NCI-H345 (cell line): ENCODE data around the gene SEC63.
A peak's percentile ranks its signal among the peaks of the same experiment; 100 is the strongest.
"Not testable (repeated sequence)": the region's sequence is repeated elsewhere in the genome, so short reads cannot be mapped to it uniquely, and the experiment has no call there.

ENCODE experiments used
- DNase-seq: peaks from one replicate; lab custom pipeline; 2025; lab: John Stamatoyannopoulos, UW

The SEC63 gene

DNA sequence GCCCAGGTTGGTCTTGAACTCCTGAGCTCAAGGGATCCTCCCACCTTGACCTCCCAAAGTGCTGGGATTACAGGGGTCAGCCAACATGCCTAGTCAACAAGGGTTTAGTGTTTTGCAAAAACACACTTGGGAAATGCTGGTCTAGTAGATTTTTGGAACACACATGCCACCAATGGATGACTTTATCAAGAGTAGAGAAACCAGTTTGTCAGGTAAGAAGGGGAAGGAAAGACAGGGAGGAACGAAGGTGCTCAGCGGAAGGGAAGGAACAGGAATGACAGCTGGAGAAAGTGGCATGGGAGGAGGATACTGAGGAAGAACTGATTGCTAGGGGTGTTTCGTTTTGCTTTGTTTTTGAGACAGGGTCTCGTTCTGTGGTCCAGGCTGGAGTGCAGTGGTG lies 15.6 kb upstream of the SEC63 start:
- no peak for DNase-seq

- no peak for DNase-seq
Observed at GRCh38 chr6:107972413-107973096, 14.5 kb upstream of the SEC63 start.

DNA sequence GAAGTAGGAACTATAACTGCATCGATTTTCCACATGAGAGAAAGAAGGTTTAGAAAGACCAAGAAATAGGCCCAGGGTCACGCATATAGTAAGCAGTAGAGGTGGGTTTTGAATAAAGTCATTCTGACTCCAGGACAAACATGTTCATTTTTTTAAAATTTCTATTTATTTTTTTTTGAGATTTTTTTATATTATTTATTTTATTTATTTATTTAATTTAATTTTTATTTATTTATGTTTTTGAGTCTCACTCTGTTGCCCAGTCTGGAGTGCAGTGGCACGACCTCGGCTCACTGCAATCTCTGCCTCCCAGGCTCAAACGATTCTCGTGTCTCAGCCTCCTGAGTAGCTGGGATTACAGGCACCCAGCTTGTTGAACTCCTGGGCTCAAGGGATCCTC lies 13.2 kb upstream of the SEC63 start:
- DNase-seq, result no peak

- no peak for DNase-seq
Observed at GRCh38 chr6:107970255-107970654, 12.2 kb upstream of the SEC63 start.

- DNase-seq, result no peak
Observed at GRCh38 chr6:107968081-107968480, 10.1 kb upstream of the SEC63 start.

GRCh38 chr6:107965746-107966145 lies 7.7 kb upstream of the SEC63 start:
- DNase-seq, result no peak

DNA sequence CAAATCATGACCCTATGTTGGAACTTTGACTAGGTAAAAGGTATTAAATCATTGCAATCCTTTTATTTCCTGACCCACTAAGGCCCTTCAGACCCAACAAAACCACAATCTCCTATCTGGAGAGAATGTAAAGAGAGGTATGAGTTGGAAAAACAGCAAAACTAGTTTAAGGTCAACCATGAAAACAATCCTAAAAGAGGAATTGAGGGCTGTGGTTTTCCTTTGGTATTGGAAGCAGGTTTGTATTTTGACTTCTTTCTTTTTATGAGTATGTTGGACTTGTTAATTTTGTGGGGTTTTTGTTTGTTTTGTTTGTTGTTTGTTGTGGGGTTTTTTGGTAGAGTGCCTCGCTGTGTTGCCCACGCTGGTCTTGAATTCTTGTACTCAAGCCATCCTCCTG lies 4.7 kb upstream of the SEC63 start:
- no peak for DNase-seq

- no peak for DNase-seq
Observed at GRCh38 chr6:107959392-107959791, 1.4 kb upstream of the SEC63 start.

DNA sequence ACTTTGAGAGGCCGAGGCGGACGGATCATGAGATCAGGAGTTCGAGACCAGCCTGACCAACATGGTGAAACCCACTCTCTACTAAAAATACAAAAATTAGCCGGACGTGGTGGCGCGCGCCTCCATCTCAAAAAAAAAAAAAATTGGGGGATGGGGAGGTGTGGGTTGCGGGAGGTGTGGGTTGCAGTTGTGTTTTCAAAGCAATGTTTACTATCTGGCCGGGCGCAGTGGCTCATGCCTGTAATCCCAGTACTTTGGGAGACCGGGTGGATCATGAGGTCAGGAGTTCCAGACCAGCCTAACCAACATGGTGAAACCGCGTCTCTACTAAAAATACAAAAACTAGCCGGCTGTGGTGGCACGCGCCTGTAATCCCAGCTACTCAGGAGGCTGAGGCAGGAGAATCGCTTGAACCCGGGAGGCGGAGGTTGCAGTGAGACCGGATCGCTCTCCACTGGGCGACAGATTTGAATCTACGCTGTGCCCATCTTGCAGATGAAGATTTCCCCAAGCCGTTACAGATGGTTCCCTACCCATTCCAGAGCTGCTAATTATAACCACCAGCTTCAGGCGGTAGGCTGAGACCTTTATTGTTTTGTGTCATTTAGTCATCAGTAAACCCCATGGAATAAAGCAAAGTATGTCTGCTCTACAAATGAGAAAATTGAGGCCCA lies 818 bp upstream of the SEC63 start:
- DNase-seq, result not testable (repeated sequence)

- DNase-seq, result peak; percentile 32
Observed at GRCh38 chr6:107957308-107957908, 600 bp downstream of the SEC63 start.

DNA sequence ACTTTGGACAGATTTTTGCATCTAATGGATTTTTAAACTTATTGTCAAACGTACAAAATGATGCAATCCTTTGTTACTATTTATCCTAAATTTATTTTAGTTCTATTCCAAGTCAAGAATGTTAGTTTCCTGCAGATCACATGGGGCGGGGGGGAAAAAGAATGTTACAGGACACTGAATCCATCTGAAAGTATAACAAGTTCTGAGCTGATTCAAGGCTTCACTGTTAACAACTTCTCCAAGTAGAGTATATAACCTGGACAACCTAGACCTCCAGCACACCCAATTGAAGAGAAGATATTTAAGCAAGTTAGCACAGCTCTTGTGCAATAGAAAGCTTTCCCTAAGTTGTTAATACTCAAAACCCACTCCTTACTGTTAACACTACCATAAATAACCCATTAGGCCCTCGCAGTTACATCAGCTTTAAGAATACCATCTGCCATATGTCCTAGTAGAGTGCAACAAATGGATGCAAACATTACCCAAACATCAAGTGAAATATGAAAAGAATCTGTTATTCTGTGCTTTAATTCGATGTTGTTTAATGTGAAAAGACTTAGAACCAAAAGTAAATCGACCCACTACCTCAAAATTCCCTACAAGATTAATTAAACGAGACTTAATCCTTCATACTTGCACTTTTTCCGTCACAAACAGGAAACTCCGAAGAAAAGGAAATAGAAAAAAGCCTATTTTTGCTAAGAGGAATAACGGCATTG lies 1.3 kb downstream of the SEC63 start:
- DNase-seq, result no peak

GRCh38 chr6:107956181-107956580 lies 1.8 kb downstream of the SEC63 start:
- DNase-seq, result no peak

- DNase-seq, result not testable (repeated sequence)
Observed at GRCh38 chr6:107953858-107954414, 4.1 kb downstream of the SEC63 start.

GRCh38 chr6:107943626-107944439 lies 14.2 kb downstream of the SEC63 start:
- no peak for DNase-seq

DNA sequence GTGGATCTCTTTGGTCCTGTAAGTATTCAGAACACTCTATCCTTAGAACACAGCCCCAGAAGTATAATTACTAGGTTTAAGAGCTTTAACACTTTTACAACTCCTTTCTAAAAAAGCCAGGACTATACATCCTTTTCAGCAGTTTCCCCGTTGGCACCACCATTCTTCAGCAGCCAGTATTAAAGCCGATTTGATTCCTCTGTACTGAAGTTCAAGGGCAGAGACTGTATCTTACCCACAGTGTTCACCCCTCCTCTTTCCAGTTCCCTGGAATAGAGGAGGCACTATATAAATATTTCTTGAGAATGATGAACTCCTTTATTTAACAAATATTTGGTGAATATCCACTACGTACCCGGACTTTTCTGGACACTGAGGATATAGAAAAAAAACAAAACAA lies 15.9 kb downstream of the SEC63 start:
- no peak for DNase-seq

GRCh38 chr6:107941627-107942026 lies 16.4 kb downstream of the SEC63 start:
- DNase-seq, result no peak

DNA sequence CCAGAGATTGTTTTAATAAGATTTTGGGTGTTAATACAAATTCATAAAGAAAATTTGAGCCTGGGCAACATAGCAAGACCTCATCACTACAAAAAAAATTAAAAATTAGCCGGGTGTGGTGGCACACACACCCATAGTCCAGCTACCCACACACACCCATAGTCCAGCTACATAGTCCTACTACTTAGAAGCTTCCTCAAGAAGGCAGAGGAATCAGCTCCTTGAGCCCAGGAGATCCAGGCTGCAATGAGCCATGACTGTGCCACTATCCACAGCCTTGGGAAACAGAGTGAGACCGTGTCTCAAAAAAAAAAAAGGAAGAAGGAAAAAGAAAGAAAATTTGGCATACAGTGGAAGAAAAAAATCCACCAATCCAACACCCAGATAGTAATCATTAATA lies 16.8 kb downstream of the SEC63 start:
- no peak for DNase-seq

DNA sequence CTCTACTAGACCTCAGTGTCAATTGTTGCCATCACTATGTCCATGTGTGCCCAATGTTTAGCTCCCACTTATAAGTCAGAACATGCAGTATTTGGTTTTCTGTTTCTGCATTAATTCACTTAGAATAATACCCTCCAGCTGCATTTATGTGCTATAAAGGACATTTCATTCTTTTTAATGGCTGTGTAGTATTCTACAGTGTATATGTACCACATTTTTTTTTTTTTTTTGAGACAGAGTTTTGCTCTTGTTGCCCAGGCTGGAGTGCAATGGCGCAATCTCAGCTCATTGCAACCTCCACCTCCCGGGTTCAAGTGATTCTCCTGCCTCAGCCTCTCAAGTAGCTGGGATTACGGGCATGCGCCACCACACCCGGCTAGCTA lies 21.1 kb downstream of the SEC63 start:
- DNase-seq, result not testable (repeated sequence)

DNA sequence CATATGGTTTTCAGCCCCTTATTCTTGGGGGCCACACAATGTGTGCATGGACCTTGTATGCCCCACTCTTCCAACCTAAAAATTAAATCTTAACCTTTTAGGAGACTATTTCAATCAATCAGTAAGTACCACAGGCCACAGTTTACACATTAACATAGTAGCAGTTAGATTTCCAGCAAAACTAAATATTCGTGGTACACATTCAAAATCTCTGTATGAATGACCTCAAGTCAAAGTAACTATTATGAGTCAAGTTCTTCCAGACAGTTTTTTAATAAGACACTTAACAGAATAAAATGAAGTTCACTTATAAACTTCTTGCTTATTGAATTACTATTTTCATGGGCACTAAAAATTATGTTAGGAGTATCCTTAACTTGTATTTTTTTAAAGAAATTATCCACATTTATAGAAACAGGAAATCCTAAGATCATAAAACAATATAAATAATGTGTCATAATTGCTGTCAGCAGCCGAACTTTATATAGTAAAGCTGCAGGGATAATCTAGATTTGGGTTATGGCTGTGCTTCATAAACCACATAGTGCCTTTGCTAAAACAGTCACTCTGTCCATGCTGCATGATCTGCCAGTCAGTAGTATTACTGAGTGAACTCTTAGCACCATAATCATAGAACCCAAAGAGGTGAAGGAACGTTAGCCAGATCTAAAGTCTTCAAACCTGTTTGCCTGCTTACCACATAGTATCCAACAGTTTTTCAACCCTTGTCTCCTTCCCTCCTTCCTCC lies 21.7 kb downstream of the SEC63 start:
- DNase-seq, result no peak

GRCh38 chr6:107934229-107934628 lies 23.8 kb downstream of the SEC63 start:
- not testable (repeated sequence) for DNase-seq

DNA sequence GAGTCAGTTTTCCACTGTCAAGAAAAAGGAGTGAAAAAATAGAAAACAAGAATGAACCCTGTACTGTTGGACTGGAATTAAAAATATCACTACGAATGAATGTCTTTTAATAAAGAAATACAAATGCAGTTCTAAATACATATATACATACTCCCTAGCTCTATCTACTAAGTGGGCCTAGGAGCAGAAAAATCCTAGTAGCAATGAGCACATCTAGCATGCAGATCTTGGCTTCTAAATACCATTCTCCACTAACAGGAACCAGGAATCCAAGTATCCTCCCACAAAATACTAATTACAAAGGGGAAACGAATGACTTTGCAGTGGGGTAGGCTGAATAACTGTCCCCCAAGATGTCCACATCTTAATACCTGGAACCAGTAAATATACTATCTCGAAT lies 25.4 kb downstream of the SEC63 start:
- no peak for DNase-seq
